GM04504 (cell line): ENCODE measurements around the gene DPP6.

Experiments
- DNase-seq: peaks from one replicate; pipeline ENCODE4 v3.0.0-alpha.2; 2012; ENCODE audit warnings: low read depth

DPP6 gene

GRCh38 chr7:154338701-154339506 lies 286.7 kb downstream of the DPP6 start:
- no peak for DNase-seq

DNA sequence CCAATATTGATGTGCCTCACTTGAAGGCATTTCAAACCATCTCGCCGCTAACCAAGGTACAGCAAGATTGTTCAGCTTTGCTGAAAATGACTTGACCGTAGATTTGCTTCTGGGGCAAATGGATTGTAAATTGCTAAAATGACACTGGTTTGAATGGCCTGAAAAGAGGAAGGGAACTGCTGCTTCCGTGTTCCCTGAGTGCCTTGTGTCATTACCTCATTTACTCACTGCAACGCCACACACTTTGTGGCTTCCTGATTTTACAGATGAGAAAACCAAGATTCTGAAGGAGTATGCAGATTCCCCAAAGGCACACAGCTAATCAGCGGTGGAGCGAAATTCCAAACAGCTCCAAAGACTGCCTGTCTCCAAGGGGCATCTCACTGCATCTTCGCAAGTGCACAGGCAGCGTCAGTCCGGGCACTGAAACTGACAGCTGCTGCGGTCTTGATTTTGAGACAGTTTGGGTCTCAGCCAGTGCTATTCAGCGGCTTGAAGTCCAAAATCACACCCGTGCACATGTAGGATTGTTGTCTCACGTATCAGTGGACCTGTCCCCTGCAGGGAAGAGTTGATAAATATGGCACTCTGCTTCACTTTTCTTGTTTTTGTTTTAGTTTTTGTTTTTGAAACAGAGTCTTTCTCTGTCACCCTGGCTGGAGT lies 290.9 kb downstream of the DPP6 start:
- no peak for DNase-seq

DNA sequence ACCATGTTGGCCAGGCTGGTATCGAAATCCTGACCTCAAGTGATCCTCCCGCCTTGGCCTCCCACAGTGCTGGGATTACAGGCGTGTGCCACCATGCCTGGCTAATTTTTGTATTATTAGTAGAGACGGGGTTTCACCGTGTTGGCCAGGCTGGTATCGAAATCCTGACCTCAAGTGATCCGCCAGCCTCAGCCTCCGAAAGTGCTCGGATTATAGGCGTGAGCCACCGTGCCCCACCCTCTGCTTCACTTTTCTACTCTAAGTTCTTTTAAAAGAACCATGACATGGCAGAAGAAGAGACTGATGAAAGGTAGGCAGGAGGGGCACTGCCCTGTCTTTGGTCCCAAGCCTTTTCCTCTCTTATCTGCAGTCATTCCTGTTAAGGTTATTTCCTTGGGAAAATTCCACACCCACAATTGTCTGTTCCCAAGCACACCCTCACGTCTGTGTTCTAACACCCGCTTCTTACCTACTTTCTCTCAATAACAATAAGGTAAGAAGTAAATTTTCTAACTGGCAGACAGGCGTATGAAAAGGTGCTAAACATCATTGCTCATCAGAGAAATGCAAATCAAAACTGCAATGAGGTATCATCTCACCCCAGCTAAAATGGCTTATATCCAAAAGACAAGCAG lies 291.7 kb downstream of the DPP6 start:
- no peak for DNase-seq

DNA sequence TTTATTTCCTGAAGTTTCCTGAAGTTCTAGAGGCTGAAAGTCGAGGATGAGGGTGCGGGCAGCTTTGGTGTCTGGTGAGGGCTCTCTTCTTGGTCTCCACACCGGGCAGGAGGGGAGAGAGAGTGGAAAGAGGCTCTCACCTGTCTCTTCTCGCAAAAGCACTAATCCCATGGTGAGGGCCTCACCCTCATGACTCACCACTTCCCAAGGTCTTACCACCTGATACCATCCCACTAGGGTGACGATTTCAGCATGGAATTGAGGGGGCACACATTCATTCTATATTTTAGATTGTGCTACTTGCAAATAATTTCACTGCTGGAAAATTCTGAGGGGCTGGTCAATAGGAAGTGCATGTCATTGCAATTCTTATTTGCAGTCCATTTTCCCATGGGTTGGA lies 292.9 kb downstream of the DPP6 start:
- DNase-seq = no peak

DNA sequence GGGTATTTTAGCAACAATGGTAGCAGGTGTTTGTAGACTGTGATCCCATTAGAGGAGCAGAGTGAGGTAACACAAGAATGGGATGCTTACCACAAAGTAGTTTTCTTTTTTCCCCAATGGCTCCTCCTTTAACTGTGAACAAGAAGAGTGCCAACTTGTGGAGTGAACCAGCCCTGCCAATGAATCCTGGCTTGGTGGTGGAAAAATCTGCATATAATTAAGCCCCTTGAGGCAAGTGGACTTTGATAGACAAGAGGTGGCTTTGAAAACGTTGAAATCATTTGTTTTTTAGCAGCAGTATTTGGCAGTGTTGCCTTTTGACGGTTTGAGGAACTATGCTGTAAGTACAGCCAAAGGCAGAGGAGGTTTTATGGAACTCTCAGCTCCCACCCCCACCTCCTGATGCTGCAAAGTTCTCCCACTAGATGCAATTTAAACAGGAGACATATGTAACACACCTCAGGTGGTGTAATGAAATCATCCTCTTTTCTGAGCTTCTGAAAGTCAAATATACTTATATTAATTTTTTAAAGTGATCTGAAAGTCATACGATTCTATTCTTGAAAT lies 295.6 kb downstream of the DPP6 start:
- no peak for DNase-seq

- DNase-seq = no peak
Measured at GRCh38 chr7:154350892-154351291, 298.7 kb downstream of the DPP6 start.

GRCh38 chr7:154353355-154353767 lies 301.2 kb downstream of the DPP6 start:
- DNase-seq = no peak

DNA sequence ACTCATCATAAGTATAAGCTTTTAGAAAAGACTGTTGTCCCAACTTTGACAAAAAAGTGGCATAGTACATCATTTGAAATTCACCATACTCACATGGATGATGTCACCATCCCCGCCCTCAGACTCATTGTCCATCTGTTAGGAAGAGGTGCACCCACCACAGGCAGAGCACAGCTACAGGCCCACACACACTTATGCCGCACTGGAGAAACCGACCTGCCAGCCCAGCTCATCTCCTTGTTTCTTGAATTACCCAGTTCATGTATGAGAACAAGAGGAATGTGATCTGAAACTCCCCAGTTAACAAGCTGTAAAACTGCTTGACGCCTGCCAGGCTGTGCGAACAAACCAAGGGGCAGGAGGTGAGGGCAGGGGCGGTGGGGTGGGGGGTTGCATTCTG lies 312.0 kb downstream of the DPP6 start:
- no peak for DNase-seq

GRCh38 chr7:154371424-154371823 lies 319.2 kb downstream of the DPP6 start:
- no peak for DNase-seq

DNA sequence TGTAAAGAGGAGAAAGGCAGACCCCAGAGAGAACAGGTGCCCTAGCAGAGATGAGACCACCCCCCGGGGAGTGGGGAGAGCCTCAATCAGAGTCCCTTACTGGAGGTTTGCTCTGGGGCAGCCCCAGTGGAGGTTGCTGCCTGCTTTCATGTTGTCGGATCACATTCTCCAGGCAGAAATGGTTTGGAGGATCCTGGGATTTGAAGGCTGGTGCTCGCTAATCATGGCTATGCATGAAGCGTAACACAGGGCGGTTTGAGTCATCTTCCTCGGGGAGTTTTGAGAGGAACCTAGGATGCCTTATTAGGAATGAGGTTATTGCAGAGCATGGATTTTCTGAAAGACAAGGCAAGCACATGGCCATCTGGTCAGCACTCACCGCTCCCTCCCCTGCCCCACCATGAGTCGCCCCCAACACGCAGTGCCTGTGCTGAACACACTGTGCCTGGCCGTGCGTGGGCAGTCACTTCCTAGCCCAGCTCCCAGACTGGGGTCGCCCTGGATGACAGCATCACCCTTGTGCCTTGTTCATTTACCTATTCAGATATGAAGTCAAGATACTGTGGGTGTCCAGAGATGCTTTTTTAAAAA lies 319.9 kb downstream of the DPP6 start:
- no peak for DNase-seq

GRCh38 chr7:154373956-154374355 lies 321.8 kb downstream of the DPP6 start:
- DNase-seq = no peak

DNA sequence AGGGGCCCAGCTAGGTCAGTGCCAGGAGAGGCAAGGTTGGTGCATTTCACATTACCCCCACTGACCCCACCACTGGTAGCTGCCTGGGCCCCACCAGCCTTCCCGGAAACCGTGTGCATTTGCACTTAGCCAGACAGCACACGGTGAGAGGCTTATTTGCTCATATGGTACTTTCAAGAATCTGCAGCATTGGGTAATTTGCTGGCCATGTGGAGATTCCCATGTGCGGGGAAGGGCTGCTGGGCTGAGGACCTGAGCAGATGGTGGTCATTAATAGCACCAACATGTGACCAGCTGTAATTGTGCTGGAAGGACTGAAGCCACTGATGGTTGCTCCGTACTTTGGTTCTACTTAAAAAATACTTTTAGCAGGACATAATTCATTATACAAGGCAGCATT lies 323.8 kb downstream of the DPP6 start:
- DNase-seq = no peak

- DNase-seq = no peak
Measured at GRCh38 chr7:154380771-154381170, 328.6 kb downstream of the DPP6 start.

DNA sequence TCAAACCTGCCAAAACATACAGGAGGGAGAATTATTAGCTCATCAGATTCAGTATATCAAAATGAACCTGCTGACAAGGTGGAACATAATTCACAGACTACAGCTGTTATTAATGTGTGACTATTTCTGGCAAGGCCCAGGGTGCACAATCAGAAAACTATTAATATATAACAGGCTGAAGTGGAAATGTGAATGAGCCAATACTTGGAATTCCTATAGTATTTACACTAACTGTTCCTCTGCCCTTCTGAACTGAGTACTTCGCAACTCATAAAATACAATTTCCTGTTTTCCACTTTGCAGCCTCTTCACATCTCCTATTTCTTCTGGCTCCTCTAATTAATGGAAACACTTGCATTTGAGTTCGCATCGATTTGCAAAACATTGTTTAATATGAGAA lies 330.8 kb downstream of the DPP6 start:
- DNase-seq = no peak

DNA sequence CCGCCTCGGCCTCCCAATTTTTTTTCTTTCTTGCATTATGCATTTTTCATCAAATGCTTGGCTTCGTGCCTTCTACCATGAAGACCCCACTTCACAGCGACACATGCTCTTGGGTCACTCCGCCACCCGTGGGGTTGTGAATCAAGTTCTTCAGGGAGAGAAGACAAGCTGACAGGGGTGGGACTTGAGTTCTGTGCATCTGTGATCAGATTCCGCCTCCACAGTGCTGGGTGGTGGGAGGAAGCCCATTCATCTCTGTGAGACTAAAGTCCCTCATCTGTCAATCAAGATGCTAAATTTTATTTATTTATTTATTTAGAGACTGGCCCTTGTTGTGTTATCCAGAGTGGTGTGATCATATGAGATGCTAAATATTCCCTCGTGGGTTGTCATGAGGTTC lies 333.0 kb downstream of the DPP6 start:
- no peak for DNase-seq

DNA sequence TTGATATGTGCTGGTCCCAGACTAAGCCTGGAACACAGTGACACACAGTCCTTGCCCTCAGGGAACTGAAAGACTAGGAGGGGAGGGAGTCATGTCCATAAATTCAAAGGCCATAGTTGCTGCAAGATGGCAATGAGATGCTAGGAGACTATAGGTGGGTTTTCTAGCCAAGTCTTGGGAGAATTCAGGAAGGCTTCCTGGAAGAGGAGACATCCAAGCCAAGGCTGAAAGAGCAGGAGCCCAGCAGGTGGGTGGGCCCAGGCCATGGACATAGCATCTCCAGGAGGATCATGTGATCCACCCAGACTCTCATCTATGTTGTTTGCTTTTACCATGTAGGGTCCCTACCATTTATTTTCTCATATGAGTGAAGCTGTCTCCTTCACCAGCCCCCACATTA lies 335.1 kb downstream of the DPP6 start:
- no peak for DNase-seq

- DNase-seq = no peak
Measured at GRCh38 chr7:154388412-154388811, 336.2 kb downstream of the DPP6 start.

DNA sequence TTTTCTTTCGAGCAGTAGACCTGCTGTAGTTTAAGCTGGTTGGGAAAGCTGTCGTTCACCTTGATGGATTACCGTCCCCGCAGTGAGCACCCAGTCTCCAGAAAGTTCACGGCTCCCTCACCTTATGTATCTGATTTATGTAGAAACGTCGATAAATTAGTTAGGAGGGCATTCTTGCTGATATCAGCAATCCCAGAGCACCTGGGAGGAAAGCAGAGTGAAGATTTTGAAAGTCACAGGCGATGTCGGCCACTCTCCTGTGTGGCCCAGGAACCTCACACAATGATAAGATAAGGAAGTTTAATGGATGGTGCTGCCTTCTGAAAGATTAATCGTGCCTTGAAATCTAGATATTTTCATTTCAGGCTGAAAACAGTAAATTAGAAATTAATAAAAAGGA lies 336.8 kb downstream of the DPP6 start:
- no peak for DNase-seq

- no peak for DNase-seq
Measured at GRCh38 chr7:154390961-154391360, 338.8 kb downstream of the DPP6 start.

DNA sequence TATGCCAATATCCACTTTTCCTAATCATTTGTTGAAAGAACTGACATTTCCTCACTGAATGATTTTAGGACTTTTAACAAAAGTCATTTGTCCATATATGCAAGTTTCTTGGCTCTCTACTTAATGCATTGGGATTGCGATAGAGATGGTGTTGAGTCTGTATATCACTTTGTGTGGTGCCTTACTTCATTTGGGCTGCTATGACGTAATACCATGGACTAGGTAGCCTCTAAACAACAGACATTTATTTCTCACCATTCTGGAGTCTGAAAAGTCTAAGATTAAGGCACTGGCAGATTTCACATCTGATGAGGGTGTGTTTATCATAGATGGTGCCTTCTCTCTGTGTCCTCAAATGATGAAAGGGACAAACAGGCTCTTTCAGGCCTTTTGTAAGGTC lies 342.6 kb downstream of the DPP6 start:
- DNase-seq = no peak

DNA sequence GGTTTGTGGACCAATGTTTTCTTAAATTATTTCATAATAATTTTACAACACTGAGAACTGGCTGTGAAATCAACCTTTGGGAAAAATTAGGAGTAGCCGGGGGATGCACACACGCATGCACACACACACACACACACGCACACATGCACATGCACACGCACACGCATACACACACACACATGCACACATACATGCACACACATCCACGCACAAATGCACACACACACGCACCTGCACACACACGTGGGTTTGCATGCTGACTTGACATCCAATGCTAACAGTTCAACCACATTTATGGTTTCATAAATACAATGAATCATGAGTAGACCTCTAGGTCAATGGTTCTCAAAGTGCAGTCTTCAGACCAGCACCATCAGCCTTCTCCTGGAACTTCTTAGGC lies 354.1 kb downstream of the DPP6 start:
- DNase-seq = no peak

DNA sequence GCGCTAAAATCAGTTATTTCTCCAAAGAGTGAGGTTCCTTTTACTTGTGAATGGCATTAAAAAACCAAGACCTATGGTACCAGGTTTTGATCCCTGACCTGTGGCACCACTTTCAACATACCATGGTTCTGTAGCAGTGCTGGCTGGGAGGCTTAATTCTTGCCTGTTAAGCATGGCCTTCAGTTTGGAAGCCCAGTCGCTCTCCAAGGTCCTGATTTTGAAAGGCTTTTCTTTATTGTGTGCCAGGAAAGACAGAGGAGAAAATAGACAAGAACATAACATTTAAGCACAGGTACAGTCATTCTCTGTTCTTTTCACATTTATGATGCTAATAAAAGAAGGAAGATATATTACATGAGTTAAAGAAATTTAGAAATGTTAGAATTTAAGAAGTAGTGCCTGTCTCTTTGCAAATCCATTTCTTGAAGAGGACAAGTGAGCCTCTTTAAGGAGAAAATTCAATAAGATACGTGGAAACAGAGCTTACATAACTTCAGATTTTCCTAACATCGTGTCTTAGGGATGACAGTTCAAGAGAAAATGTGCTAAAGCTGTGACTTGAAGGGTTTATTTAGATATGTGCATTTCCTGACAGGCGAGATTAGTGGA lies 357.6 kb downstream of the DPP6 start:
- no peak for DNase-seq
